Activated naive CD4-positive, alpha-beta T cell treated with anti-CD3 and anti-CD28 coated beads, Interleukin-2, amount 50 U/mL, for 16 hours (primary cell): ENCODE measurements around the gene TRIM38.
"Not testable (repeated sequence)": the region's sequence is repeated elsewhere in the genome, so short reads cannot be mapped to it uniquely, and the experiment has no call there.

Source experiments
- DNase-seq: peaks from one replicate; pipeline ENCODE4 v3.0.0-alpha.2; 2020

TRIM38 gene, protein sequence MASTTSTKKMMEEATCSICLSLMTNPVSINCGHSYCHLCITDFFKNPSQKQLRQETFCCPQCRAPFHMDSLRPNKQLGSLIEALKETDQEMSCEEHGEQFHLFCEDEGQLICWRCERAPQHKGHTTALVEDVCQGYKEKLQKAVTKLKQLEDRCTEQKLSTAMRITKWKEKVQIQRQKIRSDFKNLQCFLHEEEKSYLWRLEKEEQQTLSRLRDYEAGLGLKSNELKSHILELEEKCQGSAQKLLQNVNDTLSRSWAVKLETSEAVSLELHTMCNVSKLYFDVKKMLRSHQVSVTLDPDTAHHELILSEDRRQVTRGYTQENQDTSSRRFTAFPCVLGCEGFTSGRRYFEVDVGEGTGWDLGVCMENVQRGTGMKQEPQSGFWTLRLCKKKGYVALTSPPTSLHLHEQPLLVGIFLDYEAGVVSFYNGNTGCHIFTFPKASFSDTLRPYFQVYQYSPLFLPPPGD

DNA sequence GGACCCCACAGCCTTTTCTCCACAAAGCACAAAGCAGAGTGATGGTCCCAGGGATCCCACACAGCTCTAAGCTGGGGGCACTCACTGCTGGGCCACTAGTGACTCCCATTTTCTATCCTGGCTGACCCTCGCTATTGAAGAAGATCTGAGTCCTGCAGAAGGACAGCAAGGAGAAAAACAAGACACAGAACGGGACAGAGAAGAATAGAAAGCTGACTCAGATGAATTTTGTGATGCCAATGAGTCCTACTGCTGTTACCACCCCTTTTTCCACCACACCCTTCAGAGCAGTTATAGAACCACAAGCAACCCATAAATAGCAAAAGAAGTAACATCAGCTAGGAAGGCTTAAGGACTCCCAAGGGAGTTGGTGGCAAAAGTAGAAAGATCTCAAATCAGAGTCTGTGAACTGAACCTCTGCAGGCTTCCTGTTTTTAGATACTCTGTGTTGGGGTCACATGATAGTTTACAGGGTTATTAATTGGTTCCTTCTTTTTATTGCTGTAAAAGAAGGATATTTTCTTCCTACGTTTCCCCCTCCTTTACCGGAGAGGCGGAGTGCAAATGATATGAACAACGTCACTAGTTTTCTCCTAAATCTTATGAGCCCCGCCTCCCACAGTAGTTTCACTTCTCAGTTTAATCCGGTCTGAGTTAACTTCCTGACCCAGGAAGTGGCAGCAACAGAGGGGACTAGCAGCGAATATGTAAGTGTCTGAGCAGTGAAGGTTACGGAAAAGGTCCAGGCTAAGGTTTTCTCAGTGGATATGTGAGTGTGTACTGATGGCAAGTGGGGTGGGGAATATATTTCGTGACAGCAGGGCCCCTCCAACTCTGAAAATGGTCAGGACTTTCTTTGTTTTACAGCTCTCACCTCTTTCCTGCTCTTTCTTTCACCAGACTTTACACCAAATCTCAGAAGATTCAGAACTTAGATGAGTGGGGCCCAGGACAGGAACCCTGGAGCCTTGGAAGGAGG is at the start of gene TRIM38:
Gene TRIM38 (plus strand): TSS at position 654 of the 979 bp plus-strand sequence. CDS start 3,721 bp downstream, outside the sequence.
- peak; percentile 57 for DNase-seq

DNA sequence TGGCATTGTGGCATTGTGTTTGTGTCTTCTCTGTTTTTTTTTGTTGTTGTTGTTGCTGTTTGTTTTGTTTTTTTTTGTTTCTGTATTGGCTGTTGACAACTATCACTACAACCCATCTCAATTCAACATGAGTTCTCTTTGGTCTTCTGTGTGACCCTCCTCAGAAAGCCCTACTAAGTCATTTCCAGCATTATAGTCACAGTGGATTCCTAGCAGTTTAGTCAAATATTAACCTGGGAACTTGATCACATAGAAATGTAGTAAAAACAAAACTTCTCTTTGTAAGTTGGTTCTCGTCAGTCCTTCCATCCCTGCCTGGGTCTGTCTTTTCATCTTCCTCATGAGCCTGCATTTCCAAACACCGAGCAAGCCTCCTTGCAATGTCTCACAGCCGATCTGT is 48.9 kb upstream of the TRIM38 start:
- DNase-seq = no peak

GRCh38 chr6:25916330-25916729 is 46.3 kb upstream of the TRIM38 start:
- DNase-seq = no peak

DNA sequence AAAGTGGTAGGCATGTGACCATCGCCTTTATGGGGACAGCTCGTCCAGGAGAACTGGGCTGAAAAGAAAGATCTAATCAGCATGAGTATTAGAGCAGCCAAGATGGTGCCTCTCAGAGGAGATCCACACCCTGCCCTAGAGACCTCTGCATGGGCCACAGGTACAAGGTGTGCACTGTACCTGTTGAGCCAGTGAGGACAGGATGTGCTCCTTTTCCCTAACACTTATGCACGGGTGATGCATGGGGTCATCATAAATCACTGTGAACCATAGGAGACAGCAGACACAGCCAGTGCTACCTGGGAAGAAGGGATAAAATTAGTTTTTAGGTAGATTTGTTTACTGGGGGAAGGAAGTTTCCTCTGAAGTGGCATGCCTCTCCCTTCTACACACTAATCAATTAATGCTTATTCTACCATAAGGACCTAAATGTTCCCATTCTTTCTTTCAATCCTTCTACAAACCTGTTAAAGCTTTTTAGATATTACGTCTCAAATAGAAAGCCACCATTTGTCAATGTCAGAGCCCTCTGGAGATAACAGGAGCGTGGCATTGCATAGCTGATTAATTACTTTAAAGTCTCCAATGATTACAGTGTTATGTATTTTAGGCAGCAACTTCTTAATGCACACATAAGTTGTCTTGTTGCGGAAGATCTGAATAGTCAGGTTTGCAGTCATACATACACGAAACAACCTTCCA is 45.7 kb upstream of the TRIM38 start:
- DNase-seq = no peak

DNA sequence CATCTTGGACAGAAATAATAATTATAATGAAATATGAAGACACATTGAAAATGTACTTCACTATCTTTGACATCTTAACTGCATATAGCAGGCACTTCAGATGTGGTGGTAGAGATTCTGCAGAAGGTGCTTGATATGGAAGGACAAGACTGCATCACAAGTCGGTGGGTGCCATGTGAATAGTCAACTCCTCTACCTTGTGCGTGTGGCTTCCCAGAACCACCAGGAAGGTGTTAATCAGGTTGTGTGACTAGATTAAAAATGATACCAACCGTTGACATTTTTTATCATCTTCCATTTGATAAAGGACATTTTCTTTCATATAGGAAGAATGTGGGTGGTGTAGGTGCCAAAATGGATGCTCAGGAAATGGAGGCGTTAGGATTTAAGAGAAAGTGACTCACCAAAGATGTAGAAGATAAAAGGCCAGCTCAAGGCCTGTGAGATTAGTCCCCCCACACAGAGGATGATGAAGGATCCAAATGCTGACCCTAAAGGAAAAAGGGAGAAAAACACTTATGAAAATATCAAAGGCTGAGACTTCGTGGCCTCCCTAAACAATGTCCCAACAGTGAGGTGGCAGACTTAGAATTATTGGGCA is 44.4 kb upstream of the TRIM38 start:
- DNase-seq = no peak

DNA sequence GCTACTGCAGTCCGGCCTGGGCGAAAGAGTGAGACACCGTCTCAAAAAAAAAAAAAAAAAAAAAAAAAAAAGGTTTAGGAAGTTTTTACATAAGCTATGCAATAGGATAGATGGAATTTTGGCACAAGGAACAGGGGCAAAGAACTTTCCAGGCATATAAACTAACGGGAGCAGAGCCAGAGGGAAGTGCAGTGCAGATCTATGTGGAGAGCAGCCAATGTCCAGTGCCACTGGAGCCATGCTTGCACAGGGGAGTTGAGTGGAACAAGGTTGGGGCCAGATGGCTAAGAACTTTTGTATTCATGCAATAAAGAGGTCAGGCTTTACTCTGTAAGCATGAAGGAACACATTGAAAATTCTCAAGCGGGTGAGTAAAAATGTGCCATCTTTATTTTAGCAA is 42.9 kb upstream of the TRIM38 start:
- no peak for DNase-seq

- DNase-seq = no peak
Measured at GRCh38 chr6:25921525-25922203, 40.9 kb upstream of the TRIM38 start.

DNA sequence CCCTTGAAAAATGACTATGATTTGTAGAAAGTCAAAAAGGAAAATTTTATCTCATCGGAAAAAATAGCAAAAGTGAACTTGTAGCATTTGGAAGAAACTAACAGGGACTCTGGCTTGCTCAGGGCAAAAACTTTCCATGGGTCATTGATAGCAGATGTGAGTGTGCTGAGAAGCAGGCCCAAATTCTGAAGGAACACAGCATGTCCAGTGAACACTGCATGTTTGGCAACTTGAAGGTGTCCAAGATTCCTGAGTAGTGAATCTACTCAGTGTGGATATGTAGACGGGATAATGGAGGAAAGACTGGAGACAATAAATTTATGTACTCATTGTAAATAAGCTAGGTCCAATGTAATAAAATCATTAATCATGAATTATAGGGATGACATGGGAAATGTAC is 40.3 kb upstream of the TRIM38 start:
- no peak for DNase-seq

- no peak for DNase-seq
Measured at GRCh38 chr6:25925876-25926275, 36.7 kb upstream of the TRIM38 start.

GRCh38 chr6:25927178-25927577 is 35.4 kb upstream of the TRIM38 start:
- no peak for DNase-seq

DNA sequence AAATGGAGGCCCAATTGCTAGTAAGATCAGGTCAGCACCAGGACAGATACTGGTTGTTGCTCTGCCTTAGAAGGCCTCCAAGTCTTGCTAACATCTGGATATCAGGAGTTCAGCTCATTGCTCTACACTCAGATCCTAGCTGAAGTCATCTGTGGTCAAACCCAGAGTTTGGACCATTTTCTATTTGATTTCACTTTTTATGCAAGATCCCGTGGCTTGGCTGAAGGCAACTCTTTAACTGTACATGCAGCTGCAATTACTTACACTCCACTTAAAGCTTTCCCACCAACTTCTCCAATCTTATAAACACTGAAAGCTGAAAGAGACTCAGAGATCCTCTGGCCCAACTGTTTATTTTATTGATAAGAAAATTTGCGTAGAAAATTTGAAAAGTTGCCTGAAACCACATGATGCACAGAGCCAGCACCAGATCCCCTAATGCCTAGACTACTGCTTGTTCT is 34.8 kb upstream of the TRIM38 start:
- no peak for DNase-seq

- no peak for DNase-seq
Measured at GRCh38 chr6:25928562-25929324, 33.9 kb upstream of the TRIM38 start.

- not testable (repeated sequence) for DNase-seq
Measured at GRCh38 chr6:25929785-25930184, 32.8 kb upstream of the TRIM38 start.

DNA sequence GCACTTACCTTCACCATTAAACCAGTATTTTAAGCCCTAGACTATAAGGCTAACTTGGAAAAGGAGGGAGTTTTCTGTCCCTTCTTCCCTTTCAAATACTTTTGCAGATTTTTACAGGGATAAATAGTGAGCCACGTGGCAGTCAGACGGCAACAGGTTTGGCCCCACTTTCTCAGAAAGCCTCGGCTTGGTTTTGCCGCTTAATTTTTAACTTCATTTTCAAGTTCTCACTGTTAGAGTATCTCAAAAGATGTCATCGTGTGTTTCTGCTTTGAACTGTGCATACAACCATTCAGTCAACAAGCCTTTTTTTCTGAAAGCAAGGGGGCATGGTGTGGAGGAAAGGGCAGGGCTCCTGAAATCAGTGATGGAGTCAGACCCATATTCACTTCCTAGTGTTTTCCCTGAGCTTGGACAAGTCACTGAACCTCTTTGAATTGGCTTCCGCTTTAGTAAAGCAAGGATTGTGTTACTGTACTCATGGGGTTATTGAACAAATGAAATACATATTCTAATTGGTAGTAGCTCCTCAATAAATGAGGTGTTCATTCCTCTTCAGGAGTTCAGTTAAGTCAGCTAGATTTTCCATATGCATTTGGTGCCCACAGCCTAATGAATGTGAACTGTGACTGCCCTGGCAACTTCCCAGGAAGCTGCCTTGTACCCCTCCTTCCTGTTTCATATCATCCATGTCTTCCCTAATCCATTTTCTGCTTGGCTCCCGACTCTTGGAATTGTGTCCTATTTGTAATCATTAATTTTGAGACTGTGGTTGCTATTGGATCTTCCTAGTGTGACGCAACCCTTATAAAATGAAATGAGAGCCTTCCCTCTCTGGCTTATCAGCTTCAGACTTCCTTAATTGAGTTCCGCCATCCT is 31.8 kb upstream of the TRIM38 start, which contains the start of gene SLC17A2:
Gene SLC17A2 (minus strand): TSS at position 160 of the 879 bp plus-strand sequence. CDS start 4,895 bp downstream, outside the sequence.
- DNase-seq = no peak

DNA sequence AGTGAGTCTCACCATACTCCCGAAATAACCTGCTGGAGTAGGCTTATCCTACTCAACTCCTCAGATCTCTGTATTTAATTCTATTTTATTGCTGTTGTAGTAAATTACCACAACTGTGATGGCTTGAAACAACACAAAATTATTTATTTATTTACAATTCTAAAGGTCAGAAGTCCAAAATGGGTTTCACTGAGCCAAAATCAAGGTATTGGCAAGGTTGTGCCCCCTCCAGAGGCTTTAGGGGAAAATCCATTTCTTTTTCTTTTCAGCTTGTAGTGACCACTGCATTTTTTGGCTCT is 31.2 kb upstream of the TRIM38 start:
- DNase-seq = no peak

DNA sequence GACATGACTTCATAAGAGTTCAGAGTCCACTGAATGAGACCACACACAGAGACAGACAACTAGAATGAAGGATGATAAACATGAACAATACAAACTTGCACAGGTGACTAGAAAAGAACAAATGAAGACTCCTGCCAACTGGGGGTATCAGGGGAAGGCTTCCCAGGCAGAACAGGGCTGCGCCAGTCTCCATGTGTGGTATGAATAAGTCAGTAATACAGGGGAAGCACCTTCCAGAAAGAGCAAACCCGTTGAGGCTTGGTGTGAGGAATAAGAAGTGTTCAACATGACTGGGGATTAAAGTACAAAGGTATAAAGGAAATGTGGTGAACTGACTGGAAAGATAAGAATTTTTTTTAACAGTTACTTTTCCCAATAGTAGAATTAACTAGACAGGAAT is 28.4 kb upstream of the TRIM38 start:
- DNase-seq = no peak

- no peak for DNase-seq
Measured at GRCh38 chr6:25934735-25935313, 27.8 kb upstream of the TRIM38 start.

DNA sequence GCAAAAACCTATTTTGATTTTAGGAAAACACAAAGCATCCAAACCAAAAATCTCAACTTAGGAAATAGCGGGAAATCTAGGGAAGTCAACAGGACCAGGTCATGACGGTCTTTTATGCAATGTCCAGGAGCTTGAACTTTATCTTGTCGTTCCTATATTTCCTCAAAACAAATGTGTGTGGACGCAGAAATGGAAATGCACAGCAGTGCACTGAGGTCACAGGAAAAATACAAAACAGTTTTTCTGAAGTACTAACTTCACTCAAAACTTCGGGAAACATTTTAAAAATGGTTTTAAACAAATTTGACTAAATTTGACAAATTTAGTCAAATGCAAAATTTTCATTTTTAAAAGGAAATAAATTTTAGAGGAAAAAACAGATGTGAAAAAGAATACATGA is 26.6 kb upstream of the TRIM38 start:
- DNase-seq = no peak

- no peak for DNase-seq
Measured at GRCh38 chr6:25939593-25939992, 23.0 kb upstream of the TRIM38 start.
